ENCODE measurements around the gene STXBP3. TPM values are rescaled to one million over a fixed set of nuclear protein-coding genes. Genes with fewer than 3 reads are reported as not detected.
A peak's percentile ranks its signal among the peaks of the same experiment; 100 is the strongest.

Gene STXBP3
- polyA plus RNA-seq, 1 of the 3 experiments (the other 2 are of a cell fraction) = 12.6 TPM

DNA sequence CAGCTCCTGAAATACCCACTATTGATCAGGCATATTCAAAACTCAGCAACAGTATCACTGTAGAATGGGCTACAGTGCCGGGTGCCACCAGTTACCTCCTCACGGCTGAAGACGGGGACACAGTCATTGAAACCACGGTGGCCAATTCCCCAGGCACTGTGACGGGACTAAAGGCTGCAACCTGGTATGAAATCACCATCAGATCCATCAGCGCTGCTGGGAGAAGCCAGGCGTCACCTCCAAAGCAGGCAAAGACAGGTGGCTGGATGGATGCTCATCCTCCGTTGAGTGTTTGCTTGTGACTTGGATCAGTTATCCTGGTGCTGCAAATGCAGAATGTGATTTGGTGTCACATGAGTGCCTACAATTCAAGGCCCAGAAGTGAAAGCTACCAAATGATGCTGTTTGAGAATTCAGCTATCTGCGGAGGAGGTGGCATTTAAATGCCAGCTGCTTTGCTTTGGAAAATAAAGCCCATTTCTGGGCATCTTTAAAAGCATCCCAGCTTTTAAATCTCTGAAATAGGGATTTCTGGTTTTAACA, 28.6 kb upstream of the STXBP3 start (continued):
- TF ChIP-seq REST (IDR thresholded peaks at IDR 0.05; ENCODE audit: low read depth, low read length) (no peak), POLR2AphosphoS5 (IDR thresholded peaks at IDR 0.05; ENCODE audit: low read depth, low read length) (no peak), USF2 (IDR thresholded peaks at IDR 0.05; ENCODE audit: borderline replicate concordance, low read depth, low read length) (no peak), RCOR1 (IDR thresholded peaks at IDR 0.05; ENCODE audit: low read length) (no peak)
- TF ChIP-seq, protein P1, sequence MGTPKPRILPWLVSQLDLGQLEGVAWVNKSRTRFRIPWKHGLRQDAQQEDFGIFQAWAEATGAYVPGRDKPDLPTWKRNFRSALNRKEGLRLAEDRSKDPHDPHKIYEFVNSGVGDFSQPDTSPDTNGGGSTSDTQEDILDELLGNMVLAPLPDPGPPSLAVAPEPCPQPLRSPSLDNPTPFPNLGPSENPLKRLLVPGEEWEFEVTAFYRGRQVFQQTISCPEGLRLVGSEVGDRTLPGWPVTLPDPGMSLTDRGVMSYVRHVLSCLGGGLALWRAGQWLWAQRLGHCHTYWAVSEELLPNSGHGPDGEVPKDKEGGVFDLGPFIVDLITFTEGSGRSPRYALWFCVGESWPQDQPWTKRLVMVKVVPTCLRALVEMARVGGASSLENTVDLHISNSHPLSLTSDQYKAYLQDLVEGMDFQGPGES (IDR thresholded peaks at IDR 0.05; ENCODE audit: low read depth, low read length) = no peak

DNA sequence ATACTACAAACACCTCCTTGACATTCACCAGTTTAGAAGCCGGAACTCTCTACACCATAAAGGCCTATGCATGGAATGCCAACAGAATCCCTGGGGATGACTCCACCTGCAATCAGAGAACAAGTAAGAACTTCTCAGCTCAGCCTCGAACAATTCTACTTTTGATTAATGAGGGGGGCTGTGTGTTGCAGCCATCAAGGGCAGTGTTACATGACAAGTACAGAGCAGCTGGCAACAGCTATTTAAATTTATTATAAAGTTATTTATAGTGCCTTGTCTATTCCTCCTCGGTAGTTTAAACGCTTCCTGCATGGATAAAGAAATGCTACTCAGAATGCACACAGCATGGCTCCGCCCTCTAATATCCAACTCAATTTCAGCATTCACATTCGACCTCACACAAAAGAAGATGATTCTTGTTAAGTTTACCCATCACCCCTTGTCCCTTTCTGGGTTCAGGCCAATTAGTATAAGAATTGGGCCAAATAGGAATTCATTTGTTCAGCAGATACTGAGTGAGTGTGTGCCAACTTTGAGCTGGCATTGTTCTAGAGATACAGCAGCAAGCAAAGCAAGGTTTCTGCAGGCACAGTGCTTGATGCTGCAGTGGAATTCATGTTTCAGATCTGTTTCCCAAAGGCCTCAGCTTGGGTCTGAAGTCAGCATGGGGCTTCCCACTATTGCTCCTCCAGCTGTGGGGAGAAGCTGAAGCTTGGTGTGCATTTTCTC, 27.4 kb upstream of the STXBP3 start:
- peaks cover 15% of the 10 kb centered on the region for H3F3A ChIP-seq (replicated peaks; ENCODE audit: insufficient read depth)
- H3K27ac ChIP-seq (ENCODE audit: low read depth in 2 of 2, low read length in 1 of 2) = peak overlapping the region in 1 of 2 experiments; percentile 84; a peak in 2 of 4 replicates
- H3K36me3 ChIP-seq (replicated peaks in 1 of 2; ENCODE audit: control insufficient read depth in 1 of 2, insufficient read depth in 2 of 2, low read length in 1 of 2) = no peaks in the 10 kb centered on the region
- no peak overlapping the region for H3K4me3 ChIP-seq (ENCODE audit: low read depth in 2 of 2, low read length in 1 of 2)
- no peak for DNase-seq
- H3K4me2 ChIP-seq = peak overlapping the region; percentile 46
- no peaks in the 10 kb centered on the region for H3K79me2 ChIP-seq (ENCODE audit: insufficient read depth)
- no peaks in the 10 kb centered on the region for H3K9me3 ChIP-seq
- POLR2A ChIA-PET = no interaction called here
- H3K9ac ChIP-seq = no peak overlapping the region
- 92% methylated on average over 6 of the region's 6 CpGs for WGBS (ENCODE audit: low lambda C conversion rate)
- peak overlapping the region; percentile 54; the same call in 1 of the 2 replicates for H2AFZ ChIP-seq (ENCODE audit: low read depth)
- H3K27me3 ChIP-seq (ENCODE audit: insufficient read depth) = no peaks in the 10 kb centered on the region
- H3K9me2 ChIP-seq = no peaks in the 10 kb centered on the region
- H4K20me1 ChIP-seq (ENCODE audit: insufficient read depth) = no peaks in the 10 kb centered on the region
- CTCF ChIA-PET = interaction anchor here (1.4 kb wide), 1 partner anchor 11 kb away, joined by 6 read pairs; no protein-coding TSS in a partner anchor
- H3K4me1 ChIP-seq (ENCODE audit: control insufficient read depth in 1 of 2, insufficient read depth in 2 of 2, low read depth in 1 of 2, low read length in 1 of 2) = peaks cover 0 to 19% of the 10 kb centered on the region in 2 experiments; a peak in 1 of 4 replicates
- TF ChIP-seq POLR2AphosphoS5 (IDR thresholded peaks at IDR 0.05; ENCODE audit: low read depth, low read length) (no peak), SMC3 (IDR thresholded peaks at IDR 0.05; ENCODE audit: low read depth, low read length) (no peak), SIN3A (IDR thresholded peaks at IDR 0.05; ENCODE audit: borderline replicate concordance, low read depth, low read length) (no peak), RCOR1 (IDR thresholded peaks at IDR 0.05; ENCODE audit: low read length) (no peak), TEAD4 (IDR thresholded peaks at IDR 0.05; ENCODE audit: borderline replicate concordance, insufficient read depth) (no peak), FOXM1 (IDR thresholded peaks at IDR 0.05; ENCODE audit: low read depth) (no peak)
- TF ChIP-seq, protein P1 (IDR thresholded peaks at IDR 0.05; ENCODE audit: low read depth, low read length) = no peak
